GM19043 (cell line): ENCODE measurements around the gene ZSWIM7.

ENCODE experiments used
- ATAC-seq: cut with Tn5 transposase; IDR thresholded peaks from one replicate; pipeline ENCODE4 v1.9.1; 2021; ENCODE audit warnings: low read depth; ENCODE audit not compliant: unreplicated experiment

Gene ZSWIM7

GRCh38 chr17:15999141-15999973, at the start of gene ZSWIM7, which contains the start of gene TTC19:
Gene ZSWIM7 (minus strand): TSS chr17:15999704. CDS start chr17:15999594, 110 bp downstream.
Gene TTC19 (plus strand): TSS chr17:15999824. CDS start chr17:15999849, 25 bp downstream.
- ATAC-seq: peak; percentile 89

- no peak for ATAC-seq
These were observed 49.4 kb upstream of the ZSWIM7 start for GRCh38 chr17:16048811-16049449.

GRCh38 chr17:16046966-16047365, 47.5 kb upstream of the ZSWIM7 start:
- ATAC-seq: no peak

GRCh38 chr17:16044487-16044886, 45.0 kb upstream of the ZSWIM7 start:
- no peak for ATAC-seq

- no peak for ATAC-seq
These were observed 41.3 kb upstream of the ZSWIM7 start for GRCh38 chr17:16040710-16041251.

- ATAC-seq: no peak
These were observed 38.1 kb upstream of the ZSWIM7 start for GRCh38 chr17:16037636-16038035.

- ATAC-seq: no peak
These were observed 36.8 kb upstream of the ZSWIM7 start for GRCh38 chr17:16036261-16036660.

GRCh38 chr17:16033729-16034349, 34.3 kb upstream of the ZSWIM7 start:
- no peak for ATAC-seq

- peak; percentile 82 for ATAC-seq
These were observed 28.4 kb upstream of the ZSWIM7 start for GRCh38 chr17:16027708-16028584.

GRCh38 chr17:16026895-16027294, 27.4 kb upstream of the ZSWIM7 start:
- ATAC-seq: no peak

GRCh38 chr17:16025202-16025601, 25.7 kb upstream of the ZSWIM7 start:
- no peak for ATAC-seq

GRCh38 chr17:16023881-16024280, 24.4 kb upstream of the ZSWIM7 start:
- no peak for ATAC-seq

GRCh38 chr17:16019347-16019746, 19.8 kb upstream of the ZSWIM7 start:
- no peak for ATAC-seq

- no peak for ATAC-seq
These were observed 14.5 kb upstream of the ZSWIM7 start for GRCh38 chr17:16013943-16014407.

- no peak for ATAC-seq
These were observed 7.9 kb upstream of the ZSWIM7 start for GRCh38 chr17:16007439-16007838.

GRCh38 chr17:16005636-16006035, 6.1 kb upstream of the ZSWIM7 start:
- ATAC-seq: no peak

- ATAC-seq: no peak
These were observed 4.3 kb upstream of the ZSWIM7 start for GRCh38 chr17:16003841-16004240.

- ATAC-seq: no peak
These were observed 3.3 kb upstream of the ZSWIM7 start for GRCh38 chr17:16002708-16003260.

GRCh38 chr17:16001226-16001897, 1.9 kb upstream of the ZSWIM7 start:
- no peak for ATAC-seq
